A549 (cell line): Measurements from ENCODE around the gene SCT.

Experiments
- CBX8 ChIP-seq: fragments of 200-600 bp; sonication (generic); IDR thresholded peaks from 2 replicates; pipeline ENCODE4 v1.6.1; 2016
- CHD2 ChIP-seq: fragments of 150-350 bp; IDR thresholded peaks from 2 replicates; pipeline ENCODE4 v1.6.1; 2014; ENCODE audit warnings: low read length; ENCODE audit not compliant: partially characterized antibody
- HOXB13 ChIP-seq: fragments of 250-450 bp; sonication (Bioruptor Pico); IDR thresholded peaks from 2 replicates; pipeline ENCODE4 v1.5.0; 2020; ENCODE audit warnings: low read depth, mild to moderate bottlenecking, moderate library complexity
- JUN ChIP-seq, 2 experiments: fragments of >200 bp; sonication (Bioruptor Twin); formaldehyde crosslinking; IDR thresholded peaks; 2 replicates in 1 of 2; 3 replicates in 1 of 2; pipeline ENCODE4 v1.6.1; 2016 to 2017
- MAX ChIP-seq: IDR thresholded peaks from 2 replicates; pipeline ENCODE4 v1.6.1; 2012
- NFE2L2 ChIP-seq: fragments of 150-350 bp; conservative IDR thresholded peaks from 2 replicates; pipeline ENCODE4 v1.6.1; 2014; ENCODE audit warnings: low read length
- PBX3 ChIP-seq: IDR thresholded peaks from 2 replicates; pipeline ENCODE4 v1.6.1; 2012
- PHF8 ChIP-seq: fragments of 200-600 bp; sonication (generic); IDR thresholded peaks from 2 replicates; pipeline ENCODE4 v1.6.1; 2016; ENCODE audit warnings: low read depth, mild to moderate bottlenecking, antibody characterized with exemption, moderate library complexity, borderline replicate concordance
- POLR2A ChIP-seq: IDR thresholded peaks from 2 replicates; pipeline ENCODE4 v1.6.1; 2012; ENCODE audit warnings: mild to moderate bottlenecking, low read length
- RAD21 ChIP-seq, 2 experiments: fragments of >200 bp in 1 of 2; sonication (Bioruptor Twin) in 1 of 2; formaldehyde crosslinking in 1 of 2; IDR thresholded peaks in 1 of 2; conservative IDR thresholded peaks in 1 of 2; 2 replicates in 1 of 2; 3 replicates in 1 of 2; pipeline ENCODE4 v1.6.1; 2012 to 2018; ENCODE audit warnings: inconsistent platforms in 1 of 2
- RFX5 ChIP-seq: fragments of 450-650 bp; IDR thresholded peaks from 2 replicates; pipeline ENCODE4 v1.7.1; 2014; ENCODE audit warnings: antibody characterized with exemption, mild to moderate bottlenecking, moderate library complexity
- TF ChIP-seq, protein P1 (sequence below): fragments of >200 bp; sonication (Bioruptor Twin); formaldehyde crosslinking; IDR thresholded peaks from 3 replicates; pipeline ENCODE4 v1.5.1; 2016
- TF ChIP-seq, protein P2 (sequence below): fragments of 250-450 bp; sonication (Bioruptor Pico); IDR thresholded peaks from 2 replicates; pipeline ENCODE4 v1.5.0; 2020; ENCODE audit warnings: low read depth, mild to moderate bottlenecking, moderate library complexity
- TF ChIP-seq, protein P3 (sequence below): fragments of 150-350 bp; IDR thresholded peaks from 2 replicates; pipeline ENCODE4 v1.6.1; 2014; ENCODE audit warnings: low read depth, mild to moderate bottlenecking, low read length

GRCh38 chr11:617199-617911 is 9.6 kb downstream of the SCT start:
- TF ChIP-seq, protein P1, sequence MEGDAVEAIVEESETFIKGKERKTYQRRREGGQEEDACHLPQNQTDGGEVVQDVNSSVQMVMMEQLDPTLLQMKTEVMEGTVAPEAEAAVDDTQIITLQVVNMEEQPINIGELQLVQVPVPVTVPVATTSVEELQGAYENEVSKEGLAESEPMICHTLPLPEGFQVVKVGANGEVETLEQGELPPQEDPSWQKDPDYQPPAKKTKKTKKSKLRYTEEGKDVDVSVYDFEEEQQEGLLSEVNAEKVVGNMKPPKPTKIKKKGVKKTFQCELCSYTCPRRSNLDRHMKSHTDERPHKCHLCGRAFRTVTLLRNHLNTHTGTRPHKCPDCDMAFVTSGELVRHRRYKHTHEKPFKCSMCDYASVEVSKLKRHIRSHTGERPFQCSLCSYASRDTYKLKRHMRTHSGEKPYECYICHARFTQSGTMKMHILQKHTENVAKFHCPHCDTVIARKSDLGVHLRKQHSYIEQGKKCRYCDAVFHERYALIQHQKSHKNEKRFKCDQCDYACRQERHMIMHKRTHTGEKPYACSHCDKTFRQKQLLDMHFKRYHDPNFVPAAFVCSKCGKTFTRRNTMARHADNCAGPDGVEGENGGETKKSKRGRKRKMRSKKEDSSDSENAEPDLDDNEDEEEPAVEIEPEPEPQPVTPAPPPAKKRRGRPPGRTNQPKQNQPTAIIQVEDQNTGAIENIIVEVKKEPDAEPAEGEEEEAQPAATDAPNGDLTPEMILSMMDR = no peak
- no peak for TF ChIP-seq POLR2A
- no peak for TF ChIP-seq NFE2L2
- TF ChIP-seq PHF8 = no peak
- TF ChIP-seq CHD2 = no peak
- no peak for TF ChIP-seq RAD21 (conservative IDR thresholded peaks at IDR 0.05 in 1 of 2, IDR thresholded peaks at IDR 0.05 in 1 of 2)
- TF ChIP-seq, protein P2, sequence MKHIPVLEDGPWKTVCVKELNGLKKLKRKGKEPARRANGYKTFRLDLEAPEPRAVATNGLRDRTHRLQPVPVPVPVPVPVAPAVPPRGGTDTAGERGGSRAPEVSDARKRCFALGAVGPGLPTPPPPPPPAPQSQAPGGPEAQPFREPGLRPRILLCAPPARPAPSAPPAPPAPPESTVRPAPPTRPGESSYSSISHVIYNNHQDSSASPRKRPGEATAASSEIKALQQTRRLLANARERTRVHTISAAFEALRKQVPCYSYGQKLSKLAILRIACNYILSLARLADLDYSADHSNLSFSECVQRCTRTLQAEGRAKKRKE (CRISPR knock-in tag) = no peak
- TF ChIP-seq, protein P3, sequence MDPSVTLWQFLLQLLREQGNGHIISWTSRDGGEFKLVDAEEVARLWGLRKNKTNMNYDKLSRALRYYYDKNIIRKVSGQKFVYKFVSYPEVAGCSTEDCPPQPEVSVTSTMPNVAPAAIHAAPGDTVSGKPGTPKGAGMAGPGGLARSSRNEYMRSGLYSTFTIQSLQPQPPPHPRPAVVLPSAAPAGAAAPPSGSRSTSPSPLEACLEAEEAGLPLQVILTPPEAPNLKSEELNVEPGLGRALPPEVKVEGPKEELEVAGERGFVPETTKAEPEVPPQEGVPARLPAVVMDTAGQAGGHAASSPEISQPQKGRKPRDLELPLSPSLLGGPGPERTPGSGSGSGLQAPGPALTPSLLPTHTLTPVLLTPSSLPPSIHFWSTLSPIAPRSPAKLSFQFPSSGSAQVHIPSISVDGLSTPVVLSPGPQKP = no peak
- TF ChIP-seq RFX5 = no peak
- no peak for TF ChIP-seq MAX
- no peak for TF ChIP-seq HOXB13 (CRISPR knock-in tag)
- TF ChIP-seq CBX8 = no peak
- no peak for TF ChIP-seq PBX3
- no peak for TF ChIP-seq JUN (IDR thresholded peaks at IDR 0.05)
